ENCODE data around the gene DCBLD2.

DNA sequence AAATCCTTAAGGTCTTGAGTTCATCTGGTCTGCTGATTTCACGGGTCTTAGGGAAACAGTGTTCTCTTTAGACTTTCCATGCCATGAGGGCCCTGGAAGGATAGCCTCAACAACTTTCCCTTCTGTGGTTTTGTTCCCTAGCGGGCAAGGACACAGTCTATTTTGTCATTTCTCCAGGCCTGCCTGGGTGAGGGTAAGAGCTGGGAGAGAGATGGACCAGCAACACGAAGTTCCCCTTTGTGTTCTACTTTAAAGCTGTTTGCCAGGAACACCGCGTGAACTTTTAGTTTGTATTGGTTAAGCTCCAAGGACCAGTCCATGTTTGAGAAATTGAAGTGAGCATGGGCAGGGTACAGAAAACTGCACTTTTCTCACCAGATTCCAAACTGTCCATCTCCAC is 117.5 kb downstream of the DCBLD2 start:
- TF ChIP-seq POLR2AphosphoS5 (IDR thresholded peaks at IDR 0.05; ENCODE audit: low read depth) (no peak), CTCF (IDR thresholded peaks at IDR 0.05; ENCODE audit: insufficient read depth, low read length) (no peak), GABPA (IDR thresholded peaks at IDR 0.05; ENCODE audit: low read depth) (no peak)
- TF ChIP-seq, protein P1, sequence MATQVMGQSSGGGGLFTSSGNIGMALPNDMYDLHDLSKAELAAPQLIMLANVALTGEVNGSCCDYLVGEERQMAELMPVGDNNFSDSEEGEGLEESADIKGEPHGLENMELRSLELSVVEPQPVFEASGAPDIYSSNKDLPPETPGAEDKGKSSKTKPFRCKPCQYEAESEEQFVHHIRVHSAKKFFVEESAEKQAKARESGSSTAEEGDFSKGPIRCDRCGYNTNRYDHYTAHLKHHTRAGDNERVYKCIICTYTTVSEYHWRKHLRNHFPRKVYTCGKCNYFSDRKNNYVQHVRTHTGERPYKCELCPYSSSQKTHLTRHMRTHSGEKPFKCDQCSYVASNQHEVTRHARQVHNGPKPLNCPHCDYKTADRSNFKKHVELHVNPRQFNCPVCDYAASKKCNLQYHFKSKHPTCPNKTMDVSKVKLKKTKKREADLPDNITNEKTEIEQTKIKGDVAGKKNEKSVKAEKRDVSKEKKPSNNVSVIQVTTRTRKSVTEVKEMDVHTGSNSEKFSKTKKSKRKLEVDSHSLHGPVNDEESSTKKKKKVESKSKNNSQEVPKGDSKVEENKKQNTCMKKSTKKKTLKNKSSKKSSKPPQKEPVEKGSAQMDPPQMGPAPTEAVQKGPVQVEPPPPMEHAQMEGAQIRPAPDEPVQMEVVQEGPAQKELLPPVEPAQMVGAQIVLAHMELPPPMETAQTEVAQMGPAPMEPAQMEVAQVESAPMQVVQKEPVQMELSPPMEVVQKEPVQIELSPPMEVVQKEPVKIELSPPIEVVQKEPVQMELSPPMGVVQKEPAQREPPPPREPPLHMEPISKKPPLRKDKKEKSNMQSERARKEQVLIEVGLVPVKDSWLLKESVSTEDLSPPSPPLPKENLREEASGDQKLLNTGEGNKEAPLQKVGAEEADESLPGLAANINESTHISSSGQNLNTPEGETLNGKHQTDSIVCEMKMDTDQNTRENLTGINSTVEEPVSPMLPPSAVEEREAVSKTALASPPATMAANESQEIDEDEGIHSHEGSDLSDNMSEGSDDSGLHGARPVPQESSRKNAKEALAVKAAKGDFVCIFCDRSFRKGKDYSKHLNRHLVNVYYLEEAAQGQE (IDR thresholded peaks at IDR 0.05; ENCODE audit: insufficient replicate concordance, low read depth): no peak
